ENCODE data around the gene KSR1.

The KSR1 gene

GRCh38 chr17:27575096-27575911 lies 119.1 kb downstream of the KSR1 start:
- DNase-seq, result no peak

- no peak for DNase-seq
Observed at GRCh38 chr17:27575912-27576252, 119.6 kb downstream of the KSR1 start.

DNA sequence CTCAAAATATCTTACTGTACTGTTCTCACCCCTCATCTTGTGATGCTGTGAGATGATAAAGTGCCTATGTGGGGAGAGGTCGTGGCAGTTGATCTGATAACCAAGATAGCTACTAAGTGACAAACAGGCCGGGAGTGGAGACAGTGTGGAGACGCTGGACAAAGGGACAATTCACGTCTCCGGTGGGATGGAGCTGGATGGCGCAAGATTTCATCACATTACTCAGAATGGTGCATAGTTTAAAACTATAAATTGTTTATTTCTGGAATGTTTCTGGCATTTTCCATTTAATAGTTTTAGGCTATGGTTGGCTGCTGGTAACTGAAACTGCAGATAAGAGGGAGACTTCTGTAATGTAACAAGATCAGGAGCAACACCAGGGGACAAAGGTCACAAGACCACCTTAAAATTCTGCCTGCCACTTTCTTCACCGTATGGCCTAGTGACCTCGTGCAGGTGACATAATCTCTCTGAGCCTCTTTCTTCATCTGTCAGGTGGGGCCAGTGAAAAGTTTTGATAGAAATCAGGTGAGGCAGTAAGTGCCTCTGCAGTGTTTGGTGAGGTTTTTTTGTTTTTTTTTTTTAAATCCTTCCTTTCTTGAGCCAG lies 120.3 kb downstream of the KSR1 start:
- no peak for DNase-seq

DNA sequence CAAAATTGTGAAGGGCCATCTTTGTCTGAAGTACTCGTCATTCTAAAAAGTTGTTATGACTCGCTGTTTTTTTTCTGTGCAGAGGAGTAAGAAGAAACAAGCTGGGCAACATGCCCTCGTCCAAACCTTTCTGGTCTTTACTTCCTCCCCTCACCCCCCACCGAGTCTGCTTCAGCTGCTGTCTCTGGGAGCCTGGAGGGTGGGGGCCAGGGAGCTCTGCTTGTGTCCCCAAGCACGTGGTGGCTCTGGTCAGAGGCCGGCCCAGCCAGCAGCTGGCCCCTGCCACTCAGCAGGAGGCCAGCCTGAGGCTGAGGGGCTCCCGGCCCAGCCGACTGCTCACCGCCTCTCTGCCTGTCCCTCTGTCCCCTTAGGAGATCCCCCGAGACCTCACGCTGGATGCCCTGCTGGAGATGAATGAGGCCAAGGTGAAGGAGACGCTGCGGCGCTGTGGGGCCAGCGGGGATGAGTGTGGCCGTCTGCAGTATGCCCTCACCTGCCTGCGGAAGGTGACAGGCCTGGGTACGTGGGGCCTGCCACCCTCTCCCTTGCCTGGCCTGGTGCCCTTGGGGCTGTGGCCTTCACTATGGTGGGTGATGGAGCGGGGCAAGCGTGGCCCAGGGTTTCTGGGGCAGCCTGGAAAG lies 121.0 kb downstream of the KSR1 start:
- no peak for DNase-seq

- no peak for DNase-seq
Observed at GRCh38 chr17:27577884-27578717, 121.9 kb downstream of the KSR1 start.

GRCh38 chr17:27578718-27579085 lies 122.5 kb downstream of the KSR1 start:
- DNase-seq, result no peak

DNA sequence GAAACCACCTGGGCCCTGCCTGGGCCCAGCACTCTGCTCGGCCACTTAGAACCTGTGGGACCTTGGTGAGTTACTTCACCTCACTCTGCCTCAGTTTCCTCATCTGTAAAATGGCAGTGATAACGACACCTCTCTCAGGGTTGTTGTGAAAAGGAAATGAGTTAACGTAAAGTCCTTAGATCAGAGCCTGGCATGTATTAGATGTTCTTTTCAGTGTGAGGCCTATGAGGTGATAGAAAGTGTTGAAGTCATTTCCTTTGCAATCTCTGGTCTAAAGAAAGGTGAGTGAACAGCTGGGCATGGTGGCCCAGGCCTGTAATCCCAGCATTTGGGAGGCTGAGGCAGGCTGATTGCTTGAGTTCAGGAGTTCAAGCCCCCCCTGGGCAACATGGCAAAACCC lies 123.1 kb downstream of the KSR1 start:
- no peak for DNase-seq

DNA sequence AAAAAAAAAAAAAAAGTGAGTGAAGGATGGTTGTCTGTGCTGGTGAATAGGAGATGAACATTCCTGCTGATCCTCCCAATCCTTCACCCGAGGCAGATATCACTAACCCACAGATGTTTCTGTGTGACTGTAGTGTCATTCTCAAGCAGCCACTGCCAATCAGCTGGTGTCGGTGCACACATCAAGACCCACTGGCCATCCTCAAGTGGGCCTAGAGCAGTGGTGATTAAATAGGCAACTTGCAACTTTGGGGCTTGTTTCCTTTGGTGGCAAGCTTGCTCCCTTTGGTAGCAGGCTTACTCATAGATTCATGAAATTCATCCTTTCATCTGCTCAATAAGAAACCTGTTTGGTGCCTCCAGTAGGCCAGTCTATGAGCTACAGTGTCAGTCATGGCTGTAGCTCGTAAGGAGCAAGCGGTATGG lies 123.7 kb downstream of the KSR1 start:
- no peak for DNase-seq

DNA sequence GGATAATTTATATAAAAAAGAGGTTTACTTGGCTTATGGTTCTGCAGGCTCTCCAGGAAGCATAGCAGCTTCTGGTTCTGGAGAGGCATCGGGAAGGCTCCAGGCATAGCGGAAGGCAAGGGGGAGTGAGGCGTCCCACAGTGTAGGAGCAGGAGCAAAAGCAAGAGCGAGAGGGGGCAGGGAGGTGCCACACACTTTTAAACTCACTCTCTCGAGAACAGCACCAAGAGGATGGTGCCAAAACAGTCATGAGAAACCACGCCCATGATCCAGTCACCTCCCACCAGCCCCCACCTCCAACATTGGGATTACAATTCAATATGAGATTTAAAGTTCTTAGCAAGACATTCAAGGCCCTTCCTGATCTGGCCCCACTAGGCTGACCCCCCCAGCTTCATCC lies 124.8 kb downstream of the KSR1 start:
- no peak for DNase-seq

DNA sequence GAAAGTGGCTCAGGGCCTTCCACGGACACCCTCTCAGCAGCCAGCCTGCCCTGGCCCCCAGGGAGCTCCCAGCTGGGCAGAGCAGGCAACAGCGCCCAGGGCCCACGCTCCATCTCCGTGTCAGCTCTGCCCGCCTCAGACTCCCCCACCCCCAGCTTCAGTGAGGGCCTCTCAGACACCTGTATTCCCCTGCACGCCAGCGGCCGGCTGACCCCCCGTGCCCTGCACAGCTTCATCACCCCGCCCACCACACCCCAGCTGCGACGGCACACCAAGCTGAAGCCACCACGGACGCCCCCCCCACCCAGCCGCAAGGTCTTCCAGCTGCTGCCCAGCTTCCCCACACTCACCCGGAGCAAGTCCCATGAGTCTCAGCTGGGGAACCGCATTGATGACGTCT lies 126.4 kb downstream of the KSR1 start:
- no peak for DNase-seq

- DNase-seq, result no peak
Observed at GRCh38 chr17:27585153-27585681, 129.0 kb downstream of the KSR1 start.

DNA sequence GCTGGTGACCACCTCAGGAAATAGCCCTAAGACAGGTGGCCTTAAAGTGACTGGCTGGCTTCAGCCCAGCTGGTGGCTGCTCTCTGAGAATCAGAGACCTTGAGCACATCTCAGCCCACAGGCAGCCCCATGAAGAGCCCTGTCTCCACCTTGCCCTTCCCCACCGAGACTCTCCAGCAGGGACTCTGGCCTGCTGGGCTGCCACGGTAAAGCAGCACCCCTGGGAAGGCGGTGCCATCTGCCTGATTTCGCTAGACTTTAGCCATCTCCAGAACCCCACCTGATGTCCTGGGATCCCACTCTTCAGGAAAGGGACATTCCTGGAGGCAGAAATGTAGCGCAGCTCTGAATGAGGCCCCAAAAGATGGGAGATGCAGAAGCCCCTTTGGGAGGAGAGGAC lies 129.5 kb downstream of the KSR1 start:
- DNase-seq, result no peak

- no peak for DNase-seq
Observed at GRCh38 chr17:27586203-27586721, 130.0 kb downstream of the KSR1 start.

DNA sequence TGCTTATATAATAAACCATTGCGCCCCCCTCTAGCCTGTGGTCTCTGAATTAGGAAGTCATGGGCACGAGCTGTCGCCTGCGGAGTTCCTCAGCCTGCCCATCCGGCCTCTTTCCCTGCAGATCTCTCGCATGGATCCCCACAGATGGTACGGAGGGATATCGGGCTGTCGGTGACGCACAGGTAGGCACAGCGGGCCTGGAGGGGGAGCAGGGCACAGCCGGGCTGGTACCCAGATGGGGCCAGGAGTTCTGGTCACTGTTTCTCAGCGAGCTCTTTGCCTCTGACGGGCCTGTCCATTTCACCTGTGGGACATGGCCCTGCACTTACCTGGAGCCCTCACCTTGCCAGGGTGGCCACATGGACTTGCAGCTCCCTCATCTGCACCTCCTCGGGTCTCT lies 132.1 kb downstream of the KSR1 start:
- no peak for DNase-seq

DNA sequence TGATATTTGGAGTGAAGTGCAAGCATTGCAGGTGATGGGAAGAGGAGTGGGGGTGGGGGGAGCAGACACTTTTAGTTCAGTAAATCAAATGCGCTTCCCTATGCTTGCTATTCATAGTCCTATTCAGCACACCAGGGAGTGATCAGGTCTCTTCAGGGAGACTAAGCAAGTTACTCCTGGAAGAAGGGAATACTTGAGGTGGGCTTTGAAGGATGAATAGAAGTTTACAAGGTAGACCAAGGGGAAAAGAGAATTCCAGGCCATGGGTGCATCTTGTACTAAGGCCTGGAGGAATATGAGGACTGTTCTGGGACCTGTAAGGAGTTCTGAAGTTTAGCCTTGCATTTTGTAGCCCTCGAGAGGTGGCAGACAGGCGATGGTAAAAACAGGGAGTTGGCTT lies 134.6 kb downstream of the KSR1 start:
- DNase-seq, result no peak

DNA sequence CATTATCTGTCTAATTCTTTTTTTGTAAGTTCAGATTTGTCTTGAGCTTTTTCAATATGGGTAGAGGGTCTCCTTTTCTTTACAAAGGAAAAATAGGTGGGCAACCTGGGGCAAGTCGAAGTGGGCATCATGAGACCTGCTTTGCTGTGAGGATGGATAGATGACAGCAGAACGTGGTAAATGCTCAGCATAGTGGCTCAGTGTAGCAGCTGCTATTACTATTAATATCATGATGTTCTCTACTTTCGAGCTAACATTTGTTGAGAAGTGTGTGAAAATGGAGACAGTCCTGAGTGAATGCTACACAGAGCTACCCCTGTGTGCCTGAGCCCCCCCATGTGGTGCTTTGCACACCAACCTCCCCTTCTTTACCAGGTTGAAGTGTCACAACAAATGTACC lies 135.7 kb downstream of the KSR1 start:
- no peak for DNase-seq

DNA sequence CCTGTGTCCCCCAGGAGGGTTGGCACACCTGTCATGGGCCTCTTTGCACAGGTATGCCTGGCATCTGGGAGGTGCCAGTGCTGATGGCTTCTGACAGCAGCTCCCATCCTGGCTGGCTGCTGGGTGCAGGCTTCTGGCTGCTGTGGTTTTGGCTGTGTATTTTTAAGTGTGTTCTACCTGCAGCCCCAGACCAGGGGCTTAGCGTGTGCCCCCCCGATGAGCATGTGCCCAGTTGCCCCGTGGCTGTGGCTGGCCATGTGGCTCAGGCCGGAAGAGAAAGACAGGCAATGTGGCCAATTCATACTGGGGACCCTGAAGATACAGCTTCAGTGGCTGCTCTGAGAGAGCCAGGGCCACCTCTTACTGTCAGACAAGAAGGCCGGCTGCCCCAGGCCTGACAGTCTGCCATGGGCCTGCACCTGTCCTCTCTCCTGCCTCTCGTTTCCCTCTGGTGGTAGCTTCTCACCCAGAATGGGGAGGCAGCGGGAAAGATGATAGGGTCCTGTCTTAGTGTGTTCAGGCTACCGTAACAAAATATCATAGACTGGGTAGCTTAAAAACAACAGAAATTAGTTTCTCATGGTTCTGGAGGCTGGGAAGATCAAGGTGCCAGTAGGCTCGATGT lies 137.1 kb downstream of the KSR1 start:
- no peak for DNase-seq

DNA sequence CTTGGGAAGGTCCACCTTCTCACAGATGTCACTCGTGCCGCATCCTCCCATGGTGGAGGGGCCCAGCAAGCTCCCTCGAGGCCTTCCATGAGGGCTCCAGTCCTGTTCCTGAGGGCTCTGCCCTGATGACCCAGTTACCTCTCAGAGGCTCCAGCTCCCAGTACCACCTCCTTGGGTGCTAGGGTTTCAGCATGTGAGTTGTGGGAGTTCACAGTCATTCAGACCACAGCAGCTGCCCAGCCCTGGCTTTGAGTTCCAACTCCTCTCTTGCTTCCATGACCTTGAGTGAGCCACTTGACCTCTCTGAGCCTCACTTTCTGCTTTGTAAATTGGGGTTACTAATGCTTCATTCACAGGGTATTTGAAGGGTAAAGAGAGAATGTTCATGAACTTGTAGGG lies 137.6 kb downstream of the KSR1 start:
- no peak for DNase-seq

GRCh38 chr17:27595208-27595607 lies 139.0 kb downstream of the KSR1 start:
- DNase-seq, result no peak

DNA sequence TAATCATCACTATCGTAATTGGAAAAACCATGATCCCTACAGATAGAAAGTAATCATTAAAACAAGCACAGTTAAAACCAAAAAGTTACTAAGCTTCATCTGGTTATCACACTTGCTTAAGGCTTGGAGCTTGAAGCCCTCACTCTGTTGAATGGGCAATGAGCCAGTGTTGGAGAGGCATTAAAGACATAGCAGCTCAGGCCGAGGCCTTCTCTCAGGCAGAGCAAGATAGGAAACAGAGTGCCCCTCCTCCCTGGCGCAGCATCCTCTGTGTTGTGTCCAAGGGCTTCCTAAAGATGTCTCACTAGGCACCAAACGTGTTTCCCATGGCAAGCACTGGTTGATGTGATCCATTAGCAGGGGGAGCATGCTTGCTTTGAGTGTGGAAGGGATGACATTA lies 139.8 kb downstream of the KSR1 start:
- DNase-seq, result no peak

- DNase-seq, result no peak
Observed at GRCh38 chr17:27596566-27597187, 140.4 kb downstream of the KSR1 start.

DNA sequence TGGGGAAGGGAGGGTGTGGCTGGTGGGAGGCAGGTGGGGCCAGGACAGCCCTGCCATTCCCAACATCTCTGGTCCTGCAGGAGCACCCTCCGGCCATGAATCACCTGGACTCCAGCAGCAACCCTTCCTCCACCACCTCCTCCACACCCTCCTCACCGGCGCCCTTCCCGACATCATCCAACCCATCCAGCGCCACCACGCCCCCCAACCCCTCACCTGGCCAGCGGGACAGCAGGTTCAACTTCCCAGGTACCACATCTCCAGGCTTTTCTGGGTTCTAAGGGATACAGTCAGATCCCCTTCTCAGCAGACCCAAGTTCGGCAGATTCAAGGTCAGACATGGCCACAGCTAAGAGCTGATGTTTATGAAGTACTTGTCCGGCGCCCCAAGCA lies 140.9 kb downstream of the KSR1 start:
- DNase-seq, result no peak
